ENCODE data around the gene OPN3.

OPN3 gene

GRCh38 chr1:241636291-241636690, 3.9 kb downstream of the OPN3 start:
- DNase-seq (ENCODE audit: low read depth), result no peak
- no peak for TF ChIP-seq CTCF (IDR thresholded peaks at IDR 0.05; ENCODE audit: insufficient read depth, low read depth, low read length, missing control alignments)
- H3K4me3 ChIP-seq (ENCODE audit: low read depth, low read length), result no peak overlapping the region

GRCh38 chr1:241635556-241636152, 4.5 kb downstream of the OPN3 start:
- peak; percentile 23 for DNase-seq (ENCODE audit: low read depth)
- no peak for TF ChIP-seq CTCF (IDR thresholded peaks at IDR 0.05; ENCODE audit: insufficient read depth, low read depth, low read length, missing control alignments)
- H3K4me3 ChIP-seq (ENCODE audit: low read depth, low read length), result no peak overlapping the region

GRCh38 chr1:241632987-241633386, 7.2 kb downstream of the OPN3 start:
- no peak for TF ChIP-seq CTCF (IDR thresholded peaks at IDR 0.05; ENCODE audit: insufficient read depth, low read depth, low read length, missing control alignments)
- DNase-seq (ENCODE audit: low read depth), result no peak
- no peak overlapping the region for H3K4me3 ChIP-seq (ENCODE audit: low read depth, low read length)

GRCh38 chr1:241631674-241632073, 8.5 kb downstream of the OPN3 start:
- no peak for TF ChIP-seq CTCF (IDR thresholded peaks at IDR 0.05; ENCODE audit: insufficient read depth, low read depth, low read length, missing control alignments)
- no peak for DNase-seq (ENCODE audit: low read depth)
- H3K4me3 ChIP-seq (ENCODE audit: low read depth, low read length), result no peak overlapping the region

- no peak for DNase-seq (ENCODE audit: low read depth)
- no peak overlapping the region for H3K4me3 ChIP-seq (ENCODE audit: low read depth, low read length)
- TF ChIP-seq CTCF (IDR thresholded peaks at IDR 0.05; ENCODE audit: insufficient read depth, low read depth, low read length, missing control alignments), result no peak
Observed at GRCh38 chr1:241630899-241631298, 9.3 kb downstream of the OPN3 start.

GRCh38 chr1:241630476-241630875, 9.7 kb downstream of the OPN3 start:
- no peak overlapping the region for H3K4me3 ChIP-seq (ENCODE audit: low read depth, low read length)
- no peak for DNase-seq (ENCODE audit: low read depth)
- no peak for TF ChIP-seq CTCF (IDR thresholded peaks at IDR 0.05; ENCODE audit: insufficient read depth, low read depth, low read length, missing control alignments)

GRCh38 chr1:241630005-241630404, 10.2 kb downstream of the OPN3 start:
- no peak for DNase-seq (ENCODE audit: low read depth)
- no peak overlapping the region for H3K4me3 ChIP-seq (ENCODE audit: low read depth, low read length)
- no peak for TF ChIP-seq CTCF (IDR thresholded peaks at IDR 0.05; ENCODE audit: insufficient read depth, low read depth, low read length, missing control alignments)

Measured in GM12865 (cell line).